Body of pancreas (tissue), 4 donors: ENCODE results near the gene SKAP1.

Experiments
- POLR2A ChIP-seq, 3 donors: fragments of 450-650 bp; IDR thresholded peaks; one replicate each; pipeline ENCODE4 v1.6.1; 2016; ENCODE audit warnings: antibody characterized with exemption in 3 of 3, mild to moderate bottlenecking in 2 of 3
- TF ChIP-seq, protein P1 (sequence below), 7 experiments: fragments of 450-650 bp in 4 of 7; fragments of 200-600 bp in 3 of 7; sonication (generic) in 3 of 7; IDR thresholded peaks; one replicate each; pipeline ENCODE4 v1.5.1; 2016 to 2019; ENCODE audit warnings: antibody characterized with exemption in 7 of 7

DNA sequence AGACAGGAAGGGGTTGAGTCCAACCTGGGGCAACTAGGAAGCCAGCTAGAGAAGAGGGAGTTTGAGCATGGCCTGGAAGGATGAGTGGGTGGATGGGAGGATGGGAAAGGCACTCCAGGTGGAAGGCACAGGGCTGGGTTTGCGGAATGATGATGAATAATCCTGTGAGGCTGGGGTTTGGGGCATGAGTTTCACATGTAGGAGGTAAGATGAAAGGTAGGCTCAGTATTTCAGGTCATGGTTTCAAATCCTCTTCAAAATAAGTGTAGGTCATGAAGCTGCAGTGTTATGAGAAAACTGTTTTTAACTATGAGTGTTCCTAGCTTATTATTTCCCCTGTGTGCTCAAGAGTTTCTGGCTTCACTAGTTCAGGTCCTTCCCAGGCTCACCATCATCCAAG lies 130.3 kb downstream of the SKAP1 start:
- TF ChIP-seq, protein P1, sequence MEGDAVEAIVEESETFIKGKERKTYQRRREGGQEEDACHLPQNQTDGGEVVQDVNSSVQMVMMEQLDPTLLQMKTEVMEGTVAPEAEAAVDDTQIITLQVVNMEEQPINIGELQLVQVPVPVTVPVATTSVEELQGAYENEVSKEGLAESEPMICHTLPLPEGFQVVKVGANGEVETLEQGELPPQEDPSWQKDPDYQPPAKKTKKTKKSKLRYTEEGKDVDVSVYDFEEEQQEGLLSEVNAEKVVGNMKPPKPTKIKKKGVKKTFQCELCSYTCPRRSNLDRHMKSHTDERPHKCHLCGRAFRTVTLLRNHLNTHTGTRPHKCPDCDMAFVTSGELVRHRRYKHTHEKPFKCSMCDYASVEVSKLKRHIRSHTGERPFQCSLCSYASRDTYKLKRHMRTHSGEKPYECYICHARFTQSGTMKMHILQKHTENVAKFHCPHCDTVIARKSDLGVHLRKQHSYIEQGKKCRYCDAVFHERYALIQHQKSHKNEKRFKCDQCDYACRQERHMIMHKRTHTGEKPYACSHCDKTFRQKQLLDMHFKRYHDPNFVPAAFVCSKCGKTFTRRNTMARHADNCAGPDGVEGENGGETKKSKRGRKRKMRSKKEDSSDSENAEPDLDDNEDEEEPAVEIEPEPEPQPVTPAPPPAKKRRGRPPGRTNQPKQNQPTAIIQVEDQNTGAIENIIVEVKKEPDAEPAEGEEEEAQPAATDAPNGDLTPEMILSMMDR (IDR thresholded peaks at IDR 0.05): no peak
- TF ChIP-seq POLR2A (IDR thresholded peaks at IDR 0.05): no peak
